NCI-H128 (cell line): Measurements from ENCODE around the gene EPB42.
"Not testable (repeated sequence)": the region's sequence is repeated elsewhere in the genome, so short reads cannot be mapped to it uniquely, and the experiment has no call there.

Experiments
- DNase-seq: peaks from one replicate; lab custom pipeline; 2025; ENCODE audit not compliant: unreplicated experiment; lab: John Stamatoyannopoulos, UW

Gene EPB42

DNA sequence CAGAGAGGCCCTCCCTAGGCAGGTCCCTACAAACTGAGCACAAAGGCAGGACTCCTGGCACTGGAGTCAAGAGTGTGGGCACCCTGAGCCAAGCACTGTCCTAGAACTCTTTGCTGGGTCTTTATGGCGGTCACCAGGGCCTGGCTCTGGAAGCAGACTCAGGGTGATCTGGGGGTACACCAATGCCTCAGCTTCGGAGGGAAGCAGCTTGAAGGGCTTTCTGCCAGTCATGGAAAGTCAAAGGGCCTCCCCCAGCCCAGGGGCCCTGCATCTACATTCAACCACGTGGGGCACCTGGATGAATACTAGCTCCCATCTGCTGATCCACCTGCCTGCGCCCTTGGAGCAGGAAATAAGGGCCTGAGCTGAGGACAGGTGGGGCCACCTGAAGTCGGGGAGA is 7.4 kb downstream of the EPB42 start:
- DNase-seq: no peak

DNA sequence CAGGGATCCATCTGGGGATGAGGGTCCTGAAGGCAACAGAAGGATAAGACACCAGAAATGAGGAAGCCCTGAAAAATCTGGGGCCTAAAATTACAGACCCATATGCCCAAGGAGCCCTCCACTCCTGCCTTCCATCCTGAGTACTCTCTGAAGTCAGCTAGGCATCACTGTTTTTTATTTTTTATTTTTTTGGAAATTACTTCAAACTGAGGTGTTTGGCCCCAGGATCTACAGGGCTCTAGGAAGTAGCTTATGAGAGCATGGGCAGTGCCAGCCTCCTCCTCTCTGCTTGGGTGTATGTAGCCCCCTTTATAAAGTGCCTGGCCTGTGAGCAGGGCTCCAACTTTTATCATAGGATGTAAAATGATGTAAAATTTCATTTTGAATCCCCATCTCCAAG is 7.9 kb downstream of the EPB42 start:
- no peak for DNase-seq

DNA sequence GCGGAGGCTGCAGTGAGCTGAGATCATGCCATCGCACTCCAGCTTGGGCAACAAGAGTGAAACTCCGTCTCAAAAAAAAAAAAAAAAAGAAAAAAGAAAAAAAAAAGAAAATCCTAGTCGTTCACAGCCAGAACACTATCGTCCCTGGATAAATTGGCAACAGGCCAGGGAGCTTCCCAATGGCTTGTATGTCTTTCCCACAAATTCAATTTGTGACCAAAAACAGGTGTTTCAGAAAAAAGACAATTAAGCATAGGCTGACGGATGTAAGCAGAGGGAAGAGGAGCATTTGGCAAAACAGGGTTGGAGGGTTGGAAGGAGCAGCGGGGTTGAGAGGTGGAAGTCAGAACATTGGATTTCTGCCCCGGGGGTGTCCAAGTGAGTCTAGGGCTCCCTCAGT is 8.5 kb downstream of the EPB42 start:
- no peak for DNase-seq

DNA sequence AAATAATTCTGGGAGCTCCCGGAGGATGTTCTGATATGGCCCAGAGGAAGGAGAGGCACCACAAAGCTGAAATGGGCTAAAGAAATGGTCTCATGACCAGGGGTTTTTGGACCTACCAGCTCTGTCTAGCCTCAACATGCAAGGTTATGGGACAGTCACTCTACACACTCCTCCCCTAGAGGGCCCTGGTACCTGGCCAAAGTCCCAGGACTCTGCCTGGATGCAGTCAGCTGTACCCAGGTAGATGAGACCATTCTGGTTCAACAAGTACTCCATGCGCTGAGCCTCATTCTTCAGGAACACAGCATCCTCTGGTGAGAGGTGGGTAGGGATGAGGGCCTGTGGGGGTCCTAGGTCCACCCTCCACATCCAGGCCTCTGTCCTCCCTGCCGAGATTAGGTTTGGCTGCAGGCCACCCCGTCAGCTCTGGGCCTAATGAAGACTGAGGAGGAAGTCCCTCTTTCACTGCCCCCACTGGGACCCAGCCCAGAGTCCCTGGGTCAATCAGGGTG is 9.5 kb downstream of the EPB42 start:
- no peak for DNase-seq

DNA sequence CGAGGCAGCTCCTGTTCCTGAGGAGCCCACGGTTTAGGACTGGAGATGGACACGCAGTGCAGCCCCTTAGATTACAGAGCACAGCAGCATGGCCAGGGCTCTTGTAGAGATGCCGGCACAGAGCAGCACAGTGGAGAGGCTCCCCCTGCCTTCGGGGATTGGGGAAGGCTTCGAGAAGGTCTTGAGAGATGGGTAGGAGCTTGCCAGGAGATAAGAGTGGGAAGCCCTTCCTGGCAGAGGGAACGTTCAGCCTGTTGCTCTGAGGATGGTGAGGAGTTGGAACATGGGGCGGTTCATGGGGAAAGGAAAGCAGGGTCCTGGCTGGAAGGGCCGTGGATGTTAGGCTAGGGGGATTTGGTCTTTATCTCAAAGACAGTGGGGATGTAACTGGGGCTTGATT is 10.0 kb downstream of the EPB42 start:
- no peak for DNase-seq

DNA sequence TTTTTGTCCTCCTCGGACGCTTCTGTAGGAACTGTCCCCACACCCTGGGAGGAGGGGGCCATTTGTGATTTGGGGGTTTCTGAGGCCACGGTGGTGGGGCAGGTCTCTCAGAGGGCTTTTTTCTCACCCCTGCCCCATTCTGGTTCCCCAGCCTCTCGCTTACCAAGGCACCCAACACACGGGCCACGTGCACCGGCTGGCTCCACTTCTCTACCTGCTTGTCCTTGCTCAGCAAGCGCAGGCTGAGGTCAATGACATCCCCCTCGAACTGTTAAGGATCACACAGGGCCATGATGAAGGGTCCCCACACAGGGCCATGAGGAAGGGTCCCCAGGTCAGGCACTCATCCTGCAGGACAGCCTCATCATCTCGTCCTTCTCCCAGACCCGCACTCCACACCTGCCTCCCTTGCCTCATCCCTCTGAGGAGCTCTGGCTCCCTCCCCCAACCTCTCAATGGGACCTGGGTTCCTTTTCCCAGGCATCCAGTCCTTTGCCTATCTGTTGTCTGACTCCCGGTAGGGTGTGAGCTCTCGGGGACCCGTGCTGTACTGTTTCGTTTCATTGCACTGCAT is 10.6 kb downstream of the EPB42 start:
- DNase-seq: no peak

DNA sequence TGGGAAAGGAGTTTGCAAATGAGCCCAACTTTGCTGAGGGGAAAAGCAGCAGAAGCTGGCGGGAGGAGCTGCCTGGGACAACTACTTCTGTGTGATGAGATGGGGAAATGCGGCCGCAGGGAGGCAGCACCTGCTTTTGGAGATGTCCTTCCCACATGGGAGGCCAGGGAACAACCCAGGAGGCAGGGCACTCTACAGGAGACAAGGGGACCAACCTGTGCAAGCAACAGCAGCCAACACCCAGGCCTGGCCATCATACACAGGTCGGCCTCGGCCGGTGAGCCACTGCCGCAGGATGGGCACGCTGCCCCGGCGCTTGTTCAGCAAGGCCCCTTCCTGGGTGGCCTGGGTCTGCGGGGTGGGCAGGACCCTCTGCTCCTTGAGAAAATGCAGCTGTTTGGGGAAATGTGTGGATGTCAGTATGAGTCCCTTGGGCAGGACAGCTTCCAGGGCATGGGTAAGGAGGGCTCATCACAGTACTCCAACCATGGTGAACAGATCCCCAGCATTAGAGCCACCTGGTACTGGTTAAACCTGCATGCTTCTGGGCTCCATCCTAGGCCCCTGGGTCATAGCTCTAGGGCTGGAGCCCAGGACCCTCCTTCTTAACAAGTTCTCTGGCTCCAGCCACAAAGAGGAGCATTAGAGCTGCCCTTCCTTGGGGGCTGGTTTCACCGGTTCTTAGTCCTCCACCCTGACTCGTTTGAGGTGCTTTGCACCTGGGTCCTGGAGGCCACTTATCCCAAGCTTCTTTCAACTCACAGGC is 11.6 kb downstream of the EPB42 start:
- DNase-seq: no peak

DNA sequence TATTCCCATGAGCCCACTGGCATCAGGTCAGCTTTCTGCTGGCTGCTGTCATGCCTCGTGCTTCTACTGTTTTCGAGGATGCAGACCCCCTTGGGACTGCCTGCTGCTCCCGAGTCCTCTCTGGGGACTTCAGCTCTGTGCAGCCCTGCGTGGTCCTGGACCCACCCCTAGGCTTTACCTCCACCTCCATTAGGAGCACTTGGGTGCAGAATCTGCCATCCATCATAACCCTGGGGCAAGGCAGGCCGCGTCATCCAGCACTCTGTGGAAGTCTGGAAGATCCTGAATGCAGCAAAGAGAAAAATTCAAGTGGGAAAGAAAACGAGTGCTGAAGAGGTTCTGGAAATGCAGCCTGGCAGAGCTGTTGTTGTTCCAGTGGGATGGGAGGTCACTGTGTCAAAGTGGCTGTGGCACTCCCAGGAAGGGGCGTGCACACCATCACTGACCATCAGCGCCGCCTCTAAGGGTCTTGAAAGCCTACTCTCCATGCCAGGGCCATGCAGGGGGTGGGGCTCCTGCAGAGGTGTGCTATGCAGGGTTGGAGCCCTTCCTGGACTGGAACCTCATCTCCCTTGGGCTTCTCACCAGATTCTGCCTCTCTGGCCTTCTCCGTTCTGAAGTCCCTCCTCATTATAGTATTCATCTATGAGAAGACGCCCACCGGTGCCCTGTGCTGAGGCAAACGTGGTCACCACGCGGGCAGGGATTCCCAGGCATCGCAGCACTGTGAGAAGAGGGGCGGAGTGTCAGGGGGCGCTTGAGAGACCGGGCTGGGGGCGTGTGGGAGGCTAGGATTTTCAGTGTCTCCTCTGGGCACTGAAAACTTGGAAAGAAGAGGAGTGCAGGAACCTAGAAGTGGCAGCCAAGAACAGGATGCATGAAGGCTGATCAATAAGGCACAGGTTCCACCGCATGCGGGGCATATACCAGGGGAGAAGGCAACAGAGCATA is 12.5 kb downstream of the EPB42 start:
- DNase-seq: no peak

DNA sequence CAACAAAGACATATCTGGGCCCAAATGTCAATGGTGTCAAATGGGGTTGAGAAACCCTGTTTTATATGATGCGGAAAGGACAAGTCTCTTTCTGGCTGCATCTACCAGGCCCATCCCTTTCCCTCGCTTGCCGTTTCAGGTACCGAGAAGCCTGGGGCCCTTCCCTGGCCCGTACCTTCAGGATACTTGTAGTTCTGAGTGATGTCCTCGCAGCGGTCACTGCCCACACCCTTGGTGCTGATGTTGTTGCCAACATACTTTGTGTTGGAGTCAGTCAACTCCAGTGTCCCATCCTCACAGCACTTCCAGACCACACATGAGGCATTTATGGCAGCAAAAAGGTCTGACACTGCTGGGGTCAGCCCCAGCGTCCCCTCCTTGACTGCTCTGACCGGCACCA is 13.8 kb downstream of the EPB42 start:
- DNase-seq: no peak

DNA sequence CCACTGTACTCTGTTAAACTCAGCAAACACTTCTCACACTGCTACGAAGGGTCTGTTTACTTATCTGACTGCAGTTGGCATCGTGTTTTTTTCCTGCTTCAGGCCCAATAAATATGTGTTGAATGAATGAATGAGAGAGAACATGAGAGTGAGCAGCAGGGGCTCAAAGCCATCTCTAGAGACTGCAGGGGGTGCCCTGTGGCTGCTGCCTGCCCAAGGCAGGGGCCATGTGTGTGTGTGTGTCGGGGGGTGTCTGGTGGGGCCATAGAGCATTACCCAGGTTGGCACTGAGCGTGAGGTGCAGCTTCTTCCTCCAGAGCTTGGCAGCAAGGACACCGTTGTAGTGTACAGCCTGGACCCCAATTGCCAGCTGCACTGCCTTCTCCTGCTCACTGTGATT is 14.8 kb downstream of the EPB42 start:
- DNase-seq: no peak

DNA sequence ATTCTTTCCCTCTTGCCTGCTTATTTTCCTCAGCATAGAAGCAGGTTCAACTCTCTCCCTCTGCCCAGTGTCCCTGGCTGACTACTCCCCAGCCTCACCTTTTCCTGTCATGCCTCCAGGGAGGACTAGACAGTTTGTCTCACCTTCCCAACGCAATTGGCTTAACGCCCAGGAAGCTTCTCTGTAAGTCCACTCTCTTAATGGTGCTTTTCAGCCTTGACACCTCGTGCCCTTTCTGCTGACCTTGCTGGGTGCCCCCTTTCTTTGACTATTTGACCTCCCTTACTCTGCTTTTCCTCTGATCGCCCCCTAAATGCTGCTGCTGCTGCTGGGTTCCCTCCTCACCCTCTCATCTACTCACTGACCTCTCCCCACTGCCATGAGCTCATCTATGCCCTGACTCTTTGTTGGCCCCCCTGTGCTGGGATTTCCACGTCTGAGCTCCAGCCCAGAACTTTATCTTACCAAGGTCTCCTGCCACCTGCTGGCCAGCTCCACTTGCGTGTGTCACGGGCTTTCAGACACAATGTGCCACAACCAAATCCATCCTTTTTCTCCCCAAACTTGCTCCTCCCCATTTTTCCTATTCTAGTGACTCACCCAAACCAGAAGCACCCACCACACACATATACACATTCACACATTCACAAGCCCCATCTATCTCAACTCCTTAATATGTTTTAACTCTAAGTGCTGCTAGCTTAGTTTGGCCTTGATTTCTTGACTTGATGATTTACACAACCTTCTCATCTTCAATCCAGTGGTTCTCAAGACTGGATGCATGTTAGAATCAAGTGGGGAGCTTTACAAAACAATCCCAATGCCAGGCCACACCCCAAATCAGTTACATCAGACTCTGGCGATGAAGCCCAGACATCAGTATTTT is 16.6 kb downstream of the EPB42 start:
- no peak for DNase-seq

DNA sequence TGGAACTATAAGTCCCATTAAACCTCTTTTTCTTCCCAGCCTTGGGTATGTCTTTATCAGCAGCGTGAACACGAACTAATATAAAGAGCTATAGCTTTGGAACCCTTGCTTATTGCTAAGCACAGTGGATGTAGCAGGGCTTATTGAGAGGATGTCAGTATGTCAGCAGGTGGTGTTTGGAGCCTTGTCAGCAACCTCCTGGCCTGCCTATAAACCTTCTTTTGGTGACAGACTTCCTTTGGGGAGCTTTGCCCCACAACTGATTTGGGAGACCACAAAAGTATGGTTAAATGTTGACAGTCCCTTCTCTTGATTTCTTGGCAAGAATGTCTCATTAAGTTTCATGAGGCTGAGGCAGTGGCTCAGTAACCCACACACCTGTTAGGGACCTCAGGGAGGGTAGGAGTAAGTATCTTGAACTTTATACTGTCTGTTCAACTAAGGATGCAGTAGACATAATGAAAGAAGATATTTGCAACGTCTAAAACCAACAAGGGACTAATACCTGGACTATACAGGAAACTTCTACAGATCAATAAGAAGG is 20.8 kb downstream of the EPB42 start:
- DNase-seq: no peak

DNA sequence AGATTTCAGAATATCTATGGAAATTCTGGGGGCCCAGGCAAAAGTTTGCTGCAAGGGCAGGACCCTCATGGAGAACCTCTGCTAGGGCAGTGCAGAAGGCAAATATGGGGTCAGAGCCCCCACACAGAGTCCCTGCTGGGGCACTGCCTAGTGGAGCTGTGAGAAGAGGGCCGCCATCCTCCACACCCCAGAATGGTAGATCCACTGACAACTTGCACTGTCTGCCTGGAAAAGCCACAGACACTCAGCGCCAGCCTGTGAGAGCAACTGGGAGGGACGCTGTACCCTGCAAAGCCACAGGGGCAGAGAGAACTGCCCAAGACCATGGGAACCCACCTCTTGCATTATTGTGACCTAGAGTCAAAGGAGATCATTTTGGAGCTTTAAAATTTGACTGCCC is 21.8 kb downstream of the EPB42 start:
- DNase-seq: no peak

DNA sequence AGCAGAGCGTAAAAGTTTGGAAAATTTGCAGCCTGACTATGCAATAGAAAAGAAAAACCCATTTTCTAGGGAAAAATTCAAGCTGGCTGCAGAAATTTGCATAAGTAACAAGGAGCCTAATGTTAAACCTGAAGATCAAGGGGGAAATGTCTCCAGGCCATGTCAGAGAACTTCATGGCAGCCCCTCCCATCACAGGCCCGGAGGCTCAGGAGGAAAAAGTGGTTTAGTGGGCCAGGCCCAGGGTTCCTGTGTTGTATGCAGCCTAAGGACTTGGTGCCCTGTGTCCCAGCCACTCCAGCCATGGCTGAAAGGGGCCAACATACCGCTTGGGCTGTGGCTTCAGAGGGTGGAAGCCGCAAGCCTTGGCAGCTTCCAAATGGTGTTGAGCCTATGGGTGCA is 22.3 kb downstream of the EPB42 start:
- DNase-seq: not testable (repeated sequence)

DNA sequence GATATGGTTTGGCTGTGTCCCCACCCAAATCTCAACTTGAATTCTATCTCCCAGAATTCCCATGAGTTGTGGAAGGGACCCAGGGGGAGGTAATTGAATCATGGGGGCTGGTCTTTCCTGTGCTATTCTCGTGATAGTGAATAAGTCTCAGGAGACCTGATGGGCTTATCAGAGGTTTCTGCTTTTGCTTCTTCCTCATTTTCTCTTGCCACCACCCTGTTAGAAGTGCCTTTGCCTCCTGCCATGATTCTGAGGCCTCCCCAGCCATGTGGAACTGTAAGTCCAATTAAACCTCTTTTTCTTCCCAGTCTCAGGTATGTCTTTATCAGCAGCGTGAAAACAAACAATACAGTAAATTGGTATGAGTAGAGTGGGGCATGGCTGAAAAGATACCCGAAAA is 23.0 kb downstream of the EPB42 start:
- DNase-seq: not testable (repeated sequence)

DNA sequence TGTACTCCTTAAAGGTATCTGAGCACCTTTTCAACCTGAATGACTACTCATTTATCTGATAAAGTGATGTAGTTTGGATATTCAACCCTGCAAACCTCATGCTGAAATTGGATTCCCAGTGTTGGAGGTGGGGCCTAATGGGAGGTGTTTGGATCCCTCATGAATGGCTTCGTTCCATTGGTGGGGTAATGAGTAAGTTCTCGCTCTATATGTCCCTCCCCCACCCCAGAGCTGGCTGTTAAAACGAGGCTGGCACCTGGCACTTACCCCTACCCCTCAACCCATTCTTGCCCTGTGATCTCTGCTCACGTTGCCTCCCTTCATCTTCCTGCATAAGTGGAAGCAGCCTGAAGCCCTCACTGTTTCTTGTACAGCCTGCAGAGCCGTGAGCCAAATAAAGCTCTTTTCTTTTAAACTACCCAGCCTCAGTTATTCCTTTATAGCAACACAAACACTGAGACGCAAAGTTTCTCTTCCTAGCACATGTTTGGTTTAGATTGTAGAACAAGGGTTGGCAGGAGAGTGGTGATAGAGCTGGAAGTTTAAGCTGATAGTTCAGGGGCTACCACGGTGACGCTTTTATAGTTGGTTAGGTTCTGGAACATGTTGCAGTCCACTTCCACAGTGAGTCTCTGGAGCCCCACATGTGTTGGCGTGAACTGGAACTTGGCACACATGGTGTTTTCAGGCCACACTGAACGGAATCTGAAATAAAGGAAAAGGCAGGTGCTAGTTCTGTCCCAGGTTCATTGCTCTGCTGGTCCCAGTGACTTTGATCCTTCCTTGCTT is 23.9 kb downstream of the EPB42 start:
- no peak for DNase-seq

DNA sequence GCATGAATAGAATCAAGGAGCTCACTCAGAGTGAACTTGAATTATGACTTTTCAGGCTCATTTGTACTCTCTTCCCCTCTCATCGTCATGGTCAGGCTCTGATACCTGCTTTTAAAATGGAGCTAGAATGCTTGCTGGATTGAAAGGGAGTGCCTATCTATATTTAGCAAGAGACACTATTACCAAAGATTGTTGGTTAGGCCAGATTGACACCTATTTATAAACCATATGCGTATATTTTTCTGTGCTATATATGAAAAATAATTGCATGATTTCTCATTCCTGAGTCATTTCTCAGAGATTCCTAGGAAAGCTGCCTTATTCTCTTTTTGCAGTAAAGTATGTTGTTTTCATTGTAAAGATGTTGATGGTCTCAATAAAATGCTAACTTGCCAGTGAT is 26.0 kb downstream of the EPB42 start:
- DNase-seq: no peak

DNA sequence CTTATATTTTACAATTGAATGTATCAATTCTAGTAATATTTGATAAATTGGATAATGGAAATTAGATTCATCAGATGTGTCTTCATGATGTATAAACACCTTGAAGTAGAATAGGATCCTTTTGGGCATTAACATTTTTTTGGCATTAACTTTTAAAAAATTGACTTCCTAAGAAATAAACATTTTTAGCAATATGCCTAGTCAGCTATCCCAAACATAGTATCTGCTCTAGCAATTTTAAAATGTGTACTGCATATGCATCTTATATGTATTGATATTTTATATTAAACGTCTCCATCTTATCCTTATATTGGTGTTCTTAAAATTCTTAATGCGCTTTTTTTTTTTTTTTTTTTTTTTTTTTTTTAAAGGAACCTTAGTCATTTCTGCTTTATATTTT is 27.1 kb downstream of the EPB42 start:
- no peak for DNase-seq

DNA sequence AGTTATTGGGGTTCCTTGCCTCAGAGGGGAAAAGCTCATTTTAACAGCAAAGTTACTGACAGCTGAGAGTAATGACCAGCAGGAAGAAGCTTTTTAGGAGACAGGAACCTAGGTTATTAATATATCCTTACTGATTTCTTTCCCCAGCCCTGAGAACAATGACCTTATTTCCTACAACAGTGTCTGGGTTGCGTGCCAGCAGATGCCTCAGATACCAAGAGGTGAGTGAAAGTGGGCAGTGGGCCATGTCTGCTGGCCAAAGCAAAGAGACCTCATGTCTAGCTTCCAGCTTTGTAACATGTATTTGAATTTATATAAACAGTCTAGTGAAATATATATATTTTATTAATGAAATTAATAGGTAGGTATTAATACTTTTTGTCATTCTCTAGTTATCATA is 30.6 kb downstream of the EPB42 start:
- no peak for DNase-seq

DNA sequence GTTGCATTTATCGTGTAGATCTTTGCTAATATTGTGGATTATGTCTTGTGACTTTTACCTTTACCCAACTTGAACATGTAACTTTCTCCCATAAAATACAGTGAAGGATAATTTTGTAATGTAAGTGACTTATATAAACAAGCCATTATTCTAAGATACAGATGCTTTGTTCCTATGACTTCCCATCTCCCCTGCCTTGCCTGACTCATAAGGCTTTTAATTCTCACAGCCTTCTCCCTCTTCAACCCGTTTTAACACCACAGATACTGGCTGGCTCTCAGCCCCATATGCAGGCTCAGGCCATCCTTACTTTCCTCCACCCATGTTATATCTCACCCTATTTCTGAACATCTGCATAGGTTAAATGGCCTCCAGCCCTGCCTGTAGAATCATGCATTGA is 31.5 kb downstream of the EPB42 start:
- DNase-seq: no peak
